Right lobe of liver (tissue), 4 donors: ENCODE results near the gene NEGR1.

ENCODE experiments used
- CTCF ChIP-seq, 4 donors: fragments of 200-600 bp in 3 of 4; fragments of 450-650 bp in 1 of 4; IDR thresholded peaks; one replicate each; pipeline versions ENCODE4 v1.5.1 to v1.8.0; 2016 to 2022; ENCODE audit warnings: antibody characterized with exemption in 4 of 4, mild to moderate bottlenecking in 2 of 4
- POLR2A ChIP-seq: fragments of 450-650 bp; IDR thresholded peaks from one replicate; pipeline ENCODE4 v1.6.1; 2017; ENCODE audit warnings: antibody characterized with exemption, mild to moderate bottlenecking
- donor health status: DM: no; HTN: no; CAD: no.
- donor health status: DM: no; HTN: no; CAD: no.
- donor health status: DM: no; HTN: yes; CAD: no.

- TF ChIP-seq CTCF (IDR thresholded peaks at IDR 0.05): no peak
- TF ChIP-seq POLR2A: no peak
These were observed 465.3 kb downstream of the NEGR1 start for GRCh38 chr1:71817028-71817427.
